HG02973 (cell line): Measurements from ENCODE around the gene MYH11.
"Not testable (repeated sequence)": the region's sequence is repeated elsewhere in the genome, so short reads cannot be mapped to it uniquely, and the experiment has no call there.

Experiments used
- ATAC-seq: cut with Tn5 transposase; IDR thresholded peaks from one replicate; pipeline ENCODE4 v1.9.1; 2021; ENCODE audit warnings: moderate library complexity; ENCODE audit not compliant: unreplicated experiment

The MYH11 gene

GRCh38 chr16:15846510-15846909 lies 10.3 kb downstream of the MYH11 start:
- ATAC-seq = no peak

- no peak for ATAC-seq
Observed at GRCh38 chr16:15843635-15844279, 13.1 kb downstream of the MYH11 start.

GRCh38 chr16:15839204-15839603 lies 17.6 kb downstream of the MYH11 start:
- not testable (repeated sequence) for ATAC-seq

GRCh38 chr16:15837761-15838160 lies 19.1 kb downstream of the MYH11 start:
- no peak for ATAC-seq

- ATAC-seq = no peak
Observed at GRCh38 chr16:15836965-15837611, 19.7 kb downstream of the MYH11 start.

GRCh38 chr16:15836074-15836473 lies 20.8 kb downstream of the MYH11 start:
- ATAC-seq = no peak

- no peak for ATAC-seq
Observed at GRCh38 chr16:15835136-15835878, 21.5 kb downstream of the MYH11 start.

- ATAC-seq = no peak
Observed at GRCh38 chr16:15834502-15834901, 22.3 kb downstream of the MYH11 start.

GRCh38 chr16:15833541-15833940 lies 23.3 kb downstream of the MYH11 start:
- ATAC-seq = no peak

GRCh38 chr16:15832241-15832640 lies 24.6 kb downstream of the MYH11 start:
- ATAC-seq = no peak

GRCh38 chr16:15830832-15831451 lies 25.9 kb downstream of the MYH11 start:
- ATAC-seq = no peak

- ATAC-seq = no peak
Observed at GRCh38 chr16:15829460-15829859, 27.4 kb downstream of the MYH11 start.

- ATAC-seq = no peak
Observed at GRCh38 chr16:15827709-15828343, 29.0 kb downstream of the MYH11 start.

GRCh38 chr16:15827299-15827698 lies 29.5 kb downstream of the MYH11 start:
- no peak for ATAC-seq

GRCh38 chr16:15825750-15826305 lies 31.0 kb downstream of the MYH11 start:
- no peak for ATAC-seq

- ATAC-seq = no peak
Observed at GRCh38 chr16:15822957-15823356, 33.9 kb downstream of the MYH11 start.

GRCh38 chr16:15820837-15821236 lies 36.0 kb downstream of the MYH11 start:
- no peak for ATAC-seq

GRCh38 chr16:15819046-15819445 lies 37.8 kb downstream of the MYH11 start:
- no peak for ATAC-seq

- no peak for ATAC-seq
Observed at GRCh38 chr16:15817446-15817845, 39.4 kb downstream of the MYH11 start.

GRCh38 chr16:15816228-15816627 lies 40.6 kb downstream of the MYH11 start:
- no peak for ATAC-seq

- ATAC-seq = not testable (repeated sequence)
Observed at GRCh38 chr16:15812401-15812750, 44.5 kb downstream of the MYH11 start.
